Effector memory CD8-positive, alpha-beta T cell (primary cell): ENCODE results near the gene ANKLE2.
"Not testable (repeated sequence)": the region's sequence is repeated elsewhere in the genome, so short reads cannot be mapped to it uniquely, and the experiment has no call there.

ENCODE experiments used
- ATAC-seq: fragments of 150-1000 bp; cut with Tn5 transposase; replicated peaks from 2 replicates; pipeline ENCODE4 v1.10.0; 2021; ENCODE audit warnings: mild to moderate bottlenecking, moderate library complexity
- DNase-seq, 3 experiments: peaks; one replicate each; pipeline ENCODE4 v3.0.0; 2021
- H3K27ac Mint-ChIP-seq, 2 donors: one replicate each; pipeline ENCODE4 v1.8.0; 2022; ENCODE audit warnings: mild to moderate bottlenecking in 2 of 2, mixed read lengths in 2 of 2, moderate library complexity in 2 of 2
- H3K27me3 Mint-ChIP-seq, 2 donors: one replicate each; pipeline ENCODE4 v1.8.0; 2022; ENCODE audit warnings: mixed read lengths in 2 of 2
- H3K36me3 Mint-ChIP-seq: one replicate; pipeline ENCODE4 v1.8.0; 2022; ENCODE audit warnings: mild to moderate bottlenecking, moderate library complexity, mixed read lengths; ENCODE audit not compliant: insufficient read depth
- H3K4me1 Mint-ChIP-seq, 2 donors: one replicate each; pipeline ENCODE4 v1.8.0; 2022; ENCODE audit warnings: low read depth in 2 of 2, mixed read lengths in 2 of 2
- H3K4me3 Mint-ChIP-seq, 2 donors: one replicate each; pipeline ENCODE4 v1.8.0; 2022; ENCODE audit warnings: mild to moderate bottlenecking in 2 of 2, mixed read lengths in 2 of 2, moderate library complexity in 2 of 2
- H3K9me3 Mint-ChIP-seq, 2 donors: one replicate each; pipeline ENCODE4 v1.8.0; 2022; ENCODE audit warnings: mixed read lengths in 2 of 2
- total RNA-seq, 9 experiments: gene quantifications; one replicate each; lab custom pipeline; 2026; lab: John Stamatoyannopoulos, UW

ANKLE2 gene
- total RNA-seq, result 152 to 449 (median 269) reads per million in 9 experiments

- peak; percentile 54 for ATAC-seq
- H3K36me3 Mint-ChIP-seq, result peaks cover 40% of the 10 kb centered on the region
- H3K4me1 Mint-ChIP-seq, result peaks cover 12 to 23% of the 10 kb centered on the region in 2 donors
- H3K9me3 Mint-ChIP-seq, result no peaks in the 10 kb centered on the region
- DNase-seq, result peak; percentile 44 to 50 (median 49)
- peak within 1 kb of the TSS; percentile 83 to 91 for H3K4me3 Mint-ChIP-seq
- peak within 1 kb of the TSS; percentile 94 to 96 for H3K27ac Mint-ChIP-seq
- H3K27me3 Mint-ChIP-seq, result no peaks in the 10 kb centered on the region
Measured at GRCh38 chr12:132761032-132761920, at the start of gene ANKLE2. TSS of gene ANKLE2 (minus strand) at chr12:132761832. CDS start at chr12:132761798, 34 bp downstream.

GRCh38 chr12:132809391-132809790 lies 47.8 kb upstream of the ANKLE2 start:
- H3K4me1 Mint-ChIP-seq, H3K9me3 Mint-ChIP-seq, H3K4me3 Mint-ChIP-seq, ATAC-seq, H3K27me3 Mint-ChIP-seq, DNase-seq: not testable (repeated sequence)
- Mint-ChIP-seq H3K27ac (peak overlapping the region in 1 of 2 donors; percentile 17), H3K36me3 (peaks cover 52% of the 10 kb centered on the region)

DNA sequence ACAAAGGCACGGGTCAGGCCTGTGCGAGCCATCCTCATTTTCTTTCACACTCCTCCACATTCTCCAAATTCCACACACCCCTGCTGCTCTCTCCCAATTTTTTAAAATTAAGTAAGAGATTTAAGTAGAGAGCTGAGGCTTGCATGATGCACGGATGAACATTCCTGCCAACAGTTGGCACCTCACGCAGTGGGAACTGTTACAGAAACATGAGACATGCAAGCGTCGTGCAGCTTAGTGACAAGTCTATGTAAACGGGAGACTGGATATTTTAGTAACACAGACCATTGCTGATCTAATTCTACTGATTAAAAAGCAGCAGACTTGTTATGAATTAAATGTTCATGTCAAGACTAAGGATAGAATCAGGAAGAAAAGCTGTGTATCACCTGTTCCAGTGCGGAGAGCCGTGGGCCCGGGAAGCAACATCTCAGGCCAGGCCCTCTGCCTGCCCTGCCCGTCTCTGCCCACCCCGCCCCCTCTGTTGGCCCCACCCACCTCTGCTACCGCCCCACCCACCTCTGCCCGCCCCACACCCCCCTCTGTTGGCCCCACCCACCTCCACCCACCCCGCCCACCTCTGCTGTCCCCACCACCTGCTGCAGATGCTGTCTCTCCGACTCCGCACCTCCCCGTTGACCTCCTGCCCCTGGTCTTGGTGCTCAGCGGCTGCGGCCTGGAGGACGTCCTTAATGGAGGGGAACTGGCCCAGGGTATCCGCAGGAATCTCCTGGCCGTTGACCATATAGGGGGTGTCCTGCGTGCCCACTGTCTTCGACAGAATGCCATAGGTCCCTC lies 45.9 kb upstream of the ANKLE2 start:
- Mint-ChIP-seq H3K27ac (peak overlapping the region in 1 of 2 donors; percentile 15), H3K9me3 (no peaks in the 10 kb centered on the region)

DNA sequence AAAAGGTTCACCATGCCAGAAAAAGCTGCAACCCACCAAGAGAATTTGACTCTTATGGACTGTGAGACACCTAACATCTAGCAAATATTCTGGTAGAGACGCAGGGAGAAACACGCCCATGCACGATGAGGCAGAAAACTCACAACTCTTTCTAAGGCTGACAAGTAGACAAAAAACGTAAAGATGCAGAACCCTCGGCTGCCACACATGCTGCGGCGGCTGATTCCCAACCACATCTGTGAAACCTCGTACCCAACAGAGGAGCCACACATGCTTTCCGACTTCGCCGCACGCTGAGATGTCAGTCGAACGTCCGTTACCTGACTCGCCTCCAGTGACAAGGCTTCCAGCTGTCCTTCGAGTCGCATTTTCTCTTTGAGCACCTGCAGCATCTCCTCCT lies 45.2 kb upstream of the ANKLE2 start:
- no peak for ATAC-seq

More for the DNA sequence above, 45.9 kb upstream of the ANKLE2 start:
- no peak overlapping the region for H3K4me3 Mint-ChIP-seq
- no peak for ATAC-seq
- no peaks in the 10 kb centered on the region for H3K27me3 Mint-ChIP-seq
- H3K4me1 Mint-ChIP-seq, result peaks cover 4 to 7% of the 10 kb centered on the region in 2 donors
- H3K36me3 Mint-ChIP-seq, result peaks cover 58% of the 10 kb centered on the region
- DNase-seq, result no peak

DNA sequence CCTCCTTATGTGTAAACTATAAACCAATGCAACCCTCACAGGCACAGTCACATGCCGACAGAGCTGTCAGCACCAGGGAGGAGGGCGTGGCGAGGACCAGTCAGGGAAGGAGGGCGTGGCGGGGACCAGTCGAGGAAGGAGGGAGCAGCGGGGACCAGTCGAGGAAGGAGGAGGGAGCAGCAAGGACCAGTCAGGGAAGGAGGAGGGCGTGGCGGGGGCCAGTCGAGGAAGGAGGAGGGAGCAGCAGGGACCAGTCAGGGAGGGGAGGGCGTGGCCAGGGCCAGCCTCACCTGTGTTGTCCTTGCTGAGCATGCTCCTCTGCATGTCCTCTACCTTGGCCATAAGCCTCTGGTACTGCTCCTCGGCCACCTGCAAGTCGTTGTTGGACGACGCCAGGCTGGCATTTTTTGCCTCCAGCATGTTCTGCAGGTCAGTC lies 42.8 kb upstream of the ANKLE2 start:
- peaks cover 2 to 3% of the 10 kb centered on the region in 2 donors for H3K4me1 Mint-ChIP-seq
- no peak for ATAC-seq
- H3K27ac Mint-ChIP-seq, result no peak overlapping the region
- H3K9me3 Mint-ChIP-seq, result no peaks in the 10 kb centered on the region
- no peak for DNase-seq
- H3K4me3 Mint-ChIP-seq, result no peak overlapping the region
- peaks cover 64% of the 10 kb centered on the region for H3K36me3 Mint-ChIP-seq
- H3K27me3 Mint-ChIP-seq, result no peaks in the 10 kb centered on the region

More for the DNA sequence above, 45.2 kb upstream of the ANKLE2 start:
- Mint-ChIP-seq H3K27me3 (no peaks in the 10 kb centered on the region), H3K4me1 (peaks cover 2 to 3% of the 10 kb centered on the region in 2 donors), H3K4me3 (no peak overlapping the region), H3K9me3 (no peaks in the 10 kb centered on the region), H3K36me3 (peaks cover 57% of the 10 kb centered on the region), H3K27ac (peak overlapping the region in 1 of 2 donors; percentile 15)
- no peak for DNase-seq

DNA sequence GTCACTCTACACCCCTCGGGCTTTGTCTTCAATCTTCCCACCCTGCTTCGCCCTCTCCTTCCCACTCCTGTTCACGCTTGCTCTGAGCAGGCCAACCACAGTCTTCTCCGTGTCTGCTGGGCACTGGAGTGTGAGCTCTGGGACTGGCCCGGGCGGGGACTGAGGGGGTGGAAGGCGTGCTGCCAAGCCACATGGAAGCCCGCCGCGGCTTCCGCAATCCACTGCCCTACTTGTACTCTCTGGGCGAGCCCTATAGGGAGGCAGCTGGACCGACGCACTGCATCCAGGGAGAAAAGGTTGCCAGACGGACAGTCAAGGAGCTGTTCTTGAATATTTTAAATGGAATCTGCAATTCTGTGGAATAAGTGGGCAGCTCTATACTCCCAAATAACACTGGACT lies 42.3 kb upstream of the ANKLE2 start:
- no peak for ATAC-seq
- Mint-ChIP-seq H3K27ac (no peak overlapping the region), H3K9me3 (no peaks in the 10 kb centered on the region), H3K27me3 (no peaks in the 10 kb centered on the region), H3K4me3 (no peak overlapping the region), H3K36me3 (peaks cover 68% of the 10 kb centered on the region), H3K4me1 (peaks cover 2 to 3% of the 10 kb centered on the region in 2 donors)
- no peak for DNase-seq

DNA sequence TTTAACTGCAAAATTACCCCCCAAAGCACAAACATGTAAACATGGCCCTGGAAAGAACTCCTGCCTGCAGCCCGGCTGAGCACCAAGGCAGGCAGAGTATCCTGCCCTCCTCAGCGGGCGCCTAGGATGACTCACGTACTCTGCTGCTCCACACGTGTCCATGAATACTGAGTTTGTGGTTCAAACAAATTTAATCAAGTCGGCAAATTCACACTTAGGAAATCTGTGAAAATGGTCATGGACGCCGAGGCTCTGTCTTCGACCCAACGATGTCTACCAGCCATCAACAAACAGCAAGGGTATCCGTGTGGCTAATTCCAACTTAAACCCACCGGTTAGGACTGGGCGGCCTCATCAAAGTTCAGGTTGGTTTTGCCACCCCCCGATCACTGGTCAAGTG lies 41.5 kb upstream of the ANKLE2 start:
- Mint-ChIP-seq H3K9me3 (no peaks in the 10 kb centered on the region), H3K27me3 (no peaks in the 10 kb centered on the region), H3K4me1 (peaks cover 0 to 3% of the 10 kb centered on the region in 2 donors), H3K27ac (no peak overlapping the region), H3K36me3 (peaks cover 74% of the 10 kb centered on the region), H3K4me3 (no peak overlapping the region)
- no peak for ATAC-seq
- DNase-seq, result no peak

- Mint-ChIP-seq H3K4me3 (no peak overlapping the region), H3K27me3 (no peaks in the 10 kb centered on the region), H3K27ac (no peak overlapping the region), H3K36me3 (peaks cover 77% of the 10 kb centered on the region), H3K9me3 (no peaks in the 10 kb centered on the region), H3K4me1 (peaks cover 0 to 3% of the 10 kb centered on the region in 2 donors)
- ATAC-seq, result no peak
- DNase-seq, result no peak
Measured at GRCh38 chr12:132801741-132802140, 40.1 kb upstream of the ANKLE2 start.

DNA sequence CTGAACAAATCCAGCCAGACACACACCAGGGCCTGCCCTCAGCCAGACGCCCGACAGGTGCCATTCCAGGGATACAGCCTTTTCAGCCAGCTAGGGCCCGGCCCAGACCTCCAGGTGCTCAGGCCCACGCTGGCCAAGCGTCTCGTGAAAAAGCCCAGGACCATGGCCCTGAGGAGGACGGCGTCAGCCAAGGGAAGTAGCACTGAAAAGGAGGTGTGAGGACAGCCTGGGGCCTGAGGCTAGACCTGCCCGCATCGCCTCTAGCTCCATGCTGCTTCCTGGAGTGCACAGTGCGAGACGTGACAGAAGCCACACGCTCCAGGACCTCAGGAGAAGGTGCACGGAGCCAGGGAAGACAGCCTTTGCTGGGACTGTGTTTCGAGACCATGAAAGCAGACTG lies 37.2 kb upstream of the ANKLE2 start:
- H3K4me1 Mint-ChIP-seq, result peaks cover 0 to 2% of the 10 kb centered on the region in 2 donors
- H3K9me3 Mint-ChIP-seq, result no peaks in the 10 kb centered on the region
- no peak overlapping the region for H3K27ac Mint-ChIP-seq
- H3K27me3 Mint-ChIP-seq, result no peaks in the 10 kb centered on the region
- ATAC-seq, result no peak
- H3K36me3 Mint-ChIP-seq, result peaks cover 89% of the 10 kb centered on the region
- H3K4me3 Mint-ChIP-seq, result no peak overlapping the region
- DNase-seq, result no peak

GRCh38 chr12:132797820-132798570 lies 36.4 kb upstream of the ANKLE2 start:
- ATAC-seq (no peak), DNase-seq (no peak)
- peaks cover 83% of the 10 kb centered on the region for H3K36me3 Mint-ChIP-seq
- H3K27ac Mint-ChIP-seq, result no peak overlapping the region
- no peaks in the 10 kb centered on the region for H3K9me3 Mint-ChIP-seq
- H3K4me3 Mint-ChIP-seq, result no peak overlapping the region
- H3K4me1 Mint-ChIP-seq, result peaks cover 0 to 2% of the 10 kb centered on the region in 2 donors
- no peaks in the 10 kb centered on the region for H3K27me3 Mint-ChIP-seq

DNA sequence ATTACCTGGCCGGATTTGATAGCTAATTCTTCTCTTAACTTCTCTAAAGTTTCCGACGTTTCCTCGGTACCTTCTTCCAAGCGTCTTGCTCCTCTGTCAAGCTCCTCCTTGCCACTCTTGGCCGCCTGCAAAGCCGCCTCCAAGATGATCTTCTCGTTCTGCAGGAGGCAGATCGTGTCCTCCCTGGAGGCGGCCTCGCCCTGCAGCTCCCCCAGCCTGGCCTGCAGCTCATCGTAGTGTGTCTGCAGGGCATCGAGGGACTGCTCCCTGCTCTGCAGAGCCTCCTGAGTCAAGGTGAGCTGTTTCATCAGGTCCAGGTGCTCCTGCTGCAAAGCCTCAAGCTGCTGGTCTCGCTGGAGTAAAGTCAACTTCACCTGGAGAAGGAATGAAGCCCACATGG lies 34.2 kb upstream of the ANKLE2 start:
- no peak overlapping the region for H3K4me3 Mint-ChIP-seq
- no peaks in the 10 kb centered on the region for H3K27me3 Mint-ChIP-seq
- ATAC-seq, result no peak
- peaks cover 64% of the 10 kb centered on the region for H3K36me3 Mint-ChIP-seq
- DNase-seq, result no peak
- H3K27ac Mint-ChIP-seq, result no peak overlapping the region
- H3K4me1 Mint-ChIP-seq, result peaks cover 0 to 7% of the 10 kb centered on the region in 2 donors
- no peaks in the 10 kb centered on the region for H3K9me3 Mint-ChIP-seq

DNA sequence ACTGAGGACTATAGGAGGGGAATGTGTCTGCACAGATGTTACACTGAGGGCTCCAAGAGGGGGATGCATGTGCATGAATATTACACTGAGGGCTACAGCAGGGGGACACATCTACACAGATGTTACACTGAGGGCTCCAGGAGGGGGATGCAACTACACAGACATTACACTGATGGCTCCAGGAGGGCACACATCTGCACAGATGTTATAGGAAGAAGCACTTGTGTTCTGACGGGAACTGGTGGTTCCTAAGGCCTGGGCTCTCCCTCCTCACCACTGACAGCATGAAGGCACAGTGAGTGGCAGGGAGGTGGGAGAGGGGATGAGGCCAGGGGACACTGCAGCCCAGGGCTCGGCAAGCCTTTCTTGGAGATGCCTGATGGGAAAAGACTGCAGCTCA lies 30.3 kb upstream of the ANKLE2 start:
- peaks cover 57% of the 10 kb centered on the region for H3K36me3 Mint-ChIP-seq
- DNase-seq, H3K9me3 Mint-ChIP-seq, H3K4me3 Mint-ChIP-seq, H3K27me3 Mint-ChIP-seq, ATAC-seq: not testable (repeated sequence)
- peak overlapping the region in 1 of 2 donors; percentile 16 for H3K27ac Mint-ChIP-seq
- H3K4me1 Mint-ChIP-seq, result peaks cover 6 to 11% of the 10 kb centered on the region in 2 donors

GRCh38 chr12:132789099-132789471 lies 27.5 kb upstream of the ANKLE2 start:
- no peak for DNase-seq
- no peak overlapping the region for H3K4me3 Mint-ChIP-seq
- no peak overlapping the region for H3K27ac Mint-ChIP-seq
- ATAC-seq, result no peak
- no peaks in the 10 kb centered on the region for H3K9me3 Mint-ChIP-seq
- H3K4me1 Mint-ChIP-seq, result peaks cover 6 to 9% of the 10 kb centered on the region in 2 donors
- H3K27me3 Mint-ChIP-seq, result no peaks in the 10 kb centered on the region
- peaks cover 54% of the 10 kb centered on the region for H3K36me3 Mint-ChIP-seq
